AG10803 (cell line): ENCODE data around the gene RBM5.

Experiments
- DNase-seq: peaks from one replicate; pipeline ENCODE4 v3.0.0; 2010; ENCODE audit warnings: low read depth
- H3K4me3 ChIP-seq: 2 replicates; pipeline ENCODE4 v1.5.1; 2011; ENCODE audit warnings: mild to moderate bottlenecking, low read length, control low read depth
- CTCF ChIP-seq: conservative IDR thresholded peaks from 2 replicates; pipeline ENCODE4 v1.5.1; 2011; ENCODE audit warnings: mild to moderate bottlenecking, low read length, control low read depth, inconsistent platforms

Gene RBM5

GRCh38 chr3:50125541-50126286 is 37.0 kb downstream of the RBM5 start:
- H3K4me3 ChIP-seq: no peak overlapping the region
- TF ChIP-seq CTCF: no peak
- no peak for DNase-seq

GRCh38 chr3:50126287-50127211 is 37.8 kb downstream of the RBM5 start:
- peak; percentile 63 for DNase-seq
- no peak for TF ChIP-seq CTCF

GRCh38 chr3:50127251-50127691 is 38.6 kb downstream of the RBM5 start:
- H3K4me3 ChIP-seq: no peak overlapping the region
- TF ChIP-seq CTCF: no peak
- DNase-seq: no peak

More at GRCh38 chr3:50126287-50127211, 37.8 kb downstream of the RBM5 start:
- no peak overlapping the region for H3K4me3 ChIP-seq

GRCh38 chr3:50128001-50128400 is 39.3 kb downstream of the RBM5 start:
- TF ChIP-seq CTCF: no peak
- no peak for DNase-seq

GRCh38 chr3:50130436-50130835 is 41.7 kb downstream of the RBM5 start:
- TF ChIP-seq CTCF: no peak
- no peak for DNase-seq
- H3K4me3 ChIP-seq: no peak overlapping the region

More at GRCh38 chr3:50128001-50128400, 39.3 kb downstream of the RBM5 start:
- no peak overlapping the region for H3K4me3 ChIP-seq

GRCh38 chr3:50132421-50133282 is 43.9 kb downstream of the RBM5 start:
- TF ChIP-seq CTCF: no peak
- DNase-seq: no peak
- H3K4me3 ChIP-seq: no peak overlapping the region
